ES-I3 (cell line): ENCODE data around the gene NRP2.

Source experiments
- H3K36me3 ChIP-seq: 2 replicates; pipeline ENCODE4 v1.6.1; 2013; ENCODE audit warnings: mild to moderate bottlenecking, low read length, control low read depth, moderate library complexity; ENCODE audit not compliant: insufficient read depth
- H3K4me1 ChIP-seq: 2 replicates; pipeline ENCODE4 v1.6.1; 2013; ENCODE audit warnings: mild to moderate bottlenecking, control low read depth, low read length; ENCODE audit not compliant: insufficient read depth
- H3K9ac ChIP-seq: 2 replicates; pipeline ENCODE4 v1.6.1; 2013; ENCODE audit warnings: low read depth, mild to moderate bottlenecking, low read length, moderate library complexity
- H3K9me3 ChIP-seq: 2 replicates; pipeline ENCODE4 v1.6.1; 2013; ENCODE audit warnings: mild to moderate bottlenecking, low read length, moderate library complexity; ENCODE audit not compliant: control insufficient read depth, insufficient read depth

The NRP2 gene

GRCh38 chr2:205715831-205716525, 33.7 kb downstream of the NRP2 start:
- H3K36me3 ChIP-seq: 0 out of 2 replicates have a peak, but pooled peaks cover 2% of the 10 kb centered on the region
- H3K9ac ChIP-seq: no peak overlapping the region
- H3K9me3 ChIP-seq: no peaks in the 10 kb centered on the region
- peaks cover 23% of the 10 kb centered on the region for H3K4me1 ChIP-seq

GRCh38 chr2:205717175-205717846, 35.0 kb downstream of the NRP2 start:
- Histone ChIP-seq H3K4me1 (peaks cover 34% of the 10 kb centered on the region), H3K9ac (no peak overlapping the region), H3K36me3 (0 out of 2 replicates have a peak, but pooled peaks cover 2% of the 10 kb centered on the region), H3K9me3 (no peaks in the 10 kb centered on the region)

DNA sequence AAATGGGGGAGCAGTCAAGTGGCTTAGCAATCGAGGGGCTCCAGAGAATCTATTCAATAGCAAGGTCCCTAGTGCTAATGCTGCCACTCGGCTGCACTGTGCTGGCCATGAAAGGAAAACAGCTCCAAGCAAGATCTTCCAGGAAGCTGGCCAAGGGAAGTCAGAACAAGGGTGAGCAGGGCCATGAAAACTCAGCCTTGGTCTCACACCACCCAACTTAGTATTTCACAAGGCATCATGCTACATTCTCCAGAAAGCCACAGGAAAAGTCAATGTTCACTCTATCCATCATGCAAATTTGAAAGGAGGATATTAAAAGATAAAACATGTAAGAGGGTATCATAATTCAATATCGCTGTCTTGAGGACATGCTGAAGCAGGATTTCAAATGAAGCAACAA, 35.7 kb downstream of the NRP2 start:
- H3K9ac ChIP-seq: no peak overlapping the region
- no peaks in the 10 kb centered on the region for H3K9me3 ChIP-seq
- H3K36me3 ChIP-seq: peaks cover 2% of the 10 kb centered on the region; the same call in 1 of the 2 replicates
- H3K4me1 ChIP-seq: peaks cover 38% of the 10 kb centered on the region

DNA sequence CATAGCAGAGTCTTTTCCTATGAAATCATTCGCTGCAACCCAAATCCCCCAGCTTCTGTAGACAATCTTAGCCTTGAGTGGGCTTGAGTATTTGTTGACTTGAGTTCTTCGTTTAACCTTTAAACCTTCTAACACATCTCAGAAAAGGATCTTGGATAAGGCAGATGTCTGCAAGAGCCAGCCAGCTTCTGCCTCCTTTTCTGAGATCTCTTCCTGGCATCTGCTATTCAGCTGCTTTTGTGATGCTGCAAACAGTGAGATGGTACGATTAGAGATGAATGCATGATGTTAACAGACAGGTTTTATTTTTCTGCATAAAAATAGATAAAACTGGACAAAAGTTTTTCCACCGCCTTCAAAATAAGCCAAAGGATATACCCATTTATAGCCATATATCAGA, 37.5 kb downstream of the NRP2 start:
- Histone ChIP-seq H3K9ac (no peak overlapping the region), H3K4me1 (peaks cover 31% of the 10 kb centered on the region), H3K9me3 (no peaks in the 10 kb centered on the region), H3K36me3 (no peaks in the 10 kb centered on the region; the same call in 1 of the 2 replicates)

DNA sequence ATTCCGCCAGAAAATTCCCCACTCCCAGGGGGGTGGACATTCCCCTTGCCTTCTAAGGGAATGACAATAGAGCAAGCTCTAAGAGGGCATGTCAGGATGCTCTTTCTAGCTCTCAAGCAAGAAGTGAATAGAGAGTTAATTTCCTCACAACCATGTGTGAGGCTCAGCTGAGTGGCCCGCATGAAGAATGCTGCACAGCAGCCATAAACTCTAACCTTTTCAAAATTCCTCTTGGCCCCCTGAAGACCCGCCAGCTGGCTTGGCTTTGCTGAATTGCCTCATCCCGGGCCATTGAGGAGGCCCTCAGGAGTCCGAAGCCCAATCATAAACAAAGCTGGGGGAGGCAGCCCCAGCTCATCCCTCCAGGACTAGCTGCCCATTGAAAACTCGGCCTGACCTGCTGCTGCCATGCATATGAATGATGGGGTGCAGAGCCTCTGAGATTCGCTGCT, 38.2 kb downstream of the NRP2 start:
- H3K36me3 ChIP-seq: no peaks in the 10 kb centered on the region; the same call in 1 of the 2 replicates
- H3K9ac ChIP-seq: no peak overlapping the region
- no peaks in the 10 kb centered on the region for H3K9me3 ChIP-seq
- H3K4me1 ChIP-seq: peaks cover 28% of the 10 kb centered on the region

GRCh38 chr2:205721057-205721449, 38.8 kb downstream of the NRP2 start:
- H3K4me1 ChIP-seq: peaks cover 28% of the 10 kb centered on the region
- H3K9me3 ChIP-seq: no peaks in the 10 kb centered on the region
- H3K36me3 ChIP-seq: no peaks in the 10 kb centered on the region; the same call in 1 of the 2 replicates
- no peak overlapping the region for H3K9ac ChIP-seq

- Histone ChIP-seq H3K9ac (no peak overlapping the region), H3K4me1 (peaks cover 28% of the 10 kb centered on the region), H3K9me3 (no peaks in the 10 kb centered on the region), H3K36me3 (no peaks in the 10 kb centered on the region; the same call in 1 of the 2 replicates)
Observed at GRCh38 chr2:205722283-205722918, 40.1 kb downstream of the NRP2 start.

DNA sequence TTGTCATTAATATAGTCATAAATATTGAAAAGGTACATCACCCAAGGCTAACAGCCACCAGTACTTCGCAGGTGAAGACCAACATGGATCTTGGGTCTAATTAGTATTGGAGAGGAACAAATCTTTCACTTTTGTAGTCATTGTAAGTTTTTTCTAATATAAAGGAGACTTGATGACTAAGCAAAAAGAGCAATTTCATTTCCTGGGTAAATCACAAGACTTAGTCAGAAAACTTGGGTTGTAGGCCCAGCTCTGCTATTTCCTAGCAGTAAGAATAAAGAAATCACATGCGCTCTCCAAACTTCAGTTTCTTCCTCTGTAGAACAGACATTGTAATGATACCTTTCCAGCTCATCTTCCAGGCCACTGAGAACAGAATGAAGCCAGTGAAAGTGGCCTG, 40.9 kb downstream of the NRP2 start:
- Histone ChIP-seq H3K9me3 (no peaks in the 10 kb centered on the region), H3K9ac (no peak overlapping the region), H3K36me3 (no peaks in the 10 kb centered on the region; the same call in 1 of the 2 replicates), H3K4me1 (peaks cover 28% of the 10 kb centered on the region)

DNA sequence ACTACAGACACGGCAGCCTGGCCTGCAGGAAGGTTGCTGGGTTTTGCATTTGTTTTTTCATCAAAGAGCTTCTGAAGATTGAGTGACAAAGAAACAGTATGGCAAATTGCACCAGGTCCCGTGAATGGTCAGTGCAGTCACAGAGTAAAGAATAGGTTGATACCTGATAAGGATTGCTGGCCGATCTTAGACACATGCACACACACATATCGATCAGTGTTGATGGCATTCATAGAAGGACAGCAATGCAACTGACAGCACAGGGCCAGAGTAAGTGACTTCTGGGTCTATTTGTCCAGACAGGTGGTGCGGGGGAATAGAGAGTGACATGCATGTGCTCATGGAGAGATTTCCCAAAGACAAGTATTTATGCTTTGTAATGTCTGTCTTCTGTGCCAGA, 42.8 kb downstream of the NRP2 start:
- H3K9ac ChIP-seq: no peak overlapping the region
- no peaks in the 10 kb centered on the region for H3K9me3 ChIP-seq
- no peaks in the 10 kb centered on the region; the same call in 1 of the 2 replicates for H3K36me3 ChIP-seq
- peaks cover 29% of the 10 kb centered on the region for H3K4me1 ChIP-seq

DNA sequence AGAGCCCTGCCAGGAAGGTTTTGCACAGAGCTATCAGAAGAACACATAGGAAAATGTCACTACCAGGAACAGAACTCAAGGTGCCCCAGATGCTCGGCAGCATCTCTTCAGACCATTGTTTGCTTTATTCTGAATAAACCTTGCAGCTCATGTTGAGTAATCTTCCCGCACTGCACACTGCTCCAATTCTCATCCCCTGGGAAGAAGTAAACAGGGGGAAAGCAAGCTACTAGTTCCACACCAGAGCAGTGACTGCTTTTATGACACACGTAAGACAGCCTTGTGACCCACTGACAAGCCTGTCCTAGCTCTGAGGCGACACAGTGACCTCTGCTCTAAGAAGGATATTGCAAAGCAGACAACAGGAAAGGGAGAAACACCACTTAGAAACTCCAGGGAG, 44.2 kb downstream of the NRP2 start:
- Histone ChIP-seq H3K36me3 (no peaks in the 10 kb centered on the region; the same call in 1 of the 2 replicates), H3K4me1 (peaks cover 30% of the 10 kb centered on the region)

DNA sequence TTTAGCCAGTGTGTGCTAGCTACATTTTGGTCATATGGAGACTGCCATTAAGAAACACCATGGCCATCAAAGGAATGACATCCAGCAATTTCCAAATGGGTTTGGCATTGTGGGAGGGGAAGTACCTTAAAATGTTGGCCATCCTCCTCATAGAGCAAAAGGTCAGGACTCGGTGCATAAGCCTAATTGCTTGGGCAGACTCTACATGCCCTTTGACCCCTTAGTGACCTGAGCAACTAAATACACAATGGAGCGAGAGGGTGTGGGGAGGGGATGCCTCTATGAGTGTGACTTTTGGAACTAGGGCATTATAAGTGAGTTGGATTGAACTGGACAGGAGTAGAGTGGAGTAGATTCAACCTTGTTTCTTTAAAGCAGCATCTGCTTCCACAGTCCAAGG, 44.9 kb downstream of the NRP2 start:
- peaks cover 4% of the 10 kb centered on the region; the same call in 1 of the 2 replicates for H3K36me3 ChIP-seq
- no peaks in the 10 kb centered on the region for H3K9me3 ChIP-seq
- H3K9ac ChIP-seq: no peak overlapping the region
- peaks cover 30% of the 10 kb centered on the region for H3K4me1 ChIP-seq

More for the DNA sequence above, 44.2 kb downstream of the NRP2 start:
- Histone ChIP-seq H3K9ac (no peak overlapping the region), H3K9me3 (no peaks in the 10 kb centered on the region)

- peaks cover 31% of the 10 kb centered on the region for H3K4me1 ChIP-seq
- no peak overlapping the region for H3K9ac ChIP-seq
- H3K9me3 ChIP-seq: no peaks in the 10 kb centered on the region
- H3K36me3 ChIP-seq: peaks cover 6% of the 10 kb centered on the region; the same call in 1 of the 2 replicates
Observed at GRCh38 chr2:205728366-205728765, 46.1 kb downstream of the NRP2 start.

DNA sequence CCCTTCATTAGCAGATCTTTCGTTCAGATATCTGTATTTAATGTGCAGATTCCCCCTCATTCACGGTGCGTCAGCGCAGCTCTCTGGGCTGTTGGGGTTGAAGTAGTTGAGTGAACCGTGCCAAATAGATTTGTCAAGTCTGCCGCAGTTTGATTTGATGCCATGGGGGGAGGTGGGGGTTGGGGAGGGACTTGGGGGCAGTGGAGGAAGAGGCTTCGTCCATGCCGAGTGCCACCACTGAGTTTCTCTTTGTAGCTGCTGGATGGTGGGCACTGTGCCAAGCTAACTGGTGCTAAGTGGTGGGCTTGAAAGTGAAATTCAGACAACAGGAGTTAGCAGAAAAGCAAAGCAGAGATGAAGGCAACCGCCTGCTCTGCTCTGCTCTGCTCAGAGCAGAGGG, 47.9 kb downstream of the NRP2 start:
- peaks cover 45% of the 10 kb centered on the region for H3K4me1 ChIP-seq
- no peaks in the 10 kb centered on the region for H3K9me3 ChIP-seq
- H3K9ac ChIP-seq: no peak overlapping the region
- H3K36me3 ChIP-seq: peaks cover 6% of the 10 kb centered on the region

DNA sequence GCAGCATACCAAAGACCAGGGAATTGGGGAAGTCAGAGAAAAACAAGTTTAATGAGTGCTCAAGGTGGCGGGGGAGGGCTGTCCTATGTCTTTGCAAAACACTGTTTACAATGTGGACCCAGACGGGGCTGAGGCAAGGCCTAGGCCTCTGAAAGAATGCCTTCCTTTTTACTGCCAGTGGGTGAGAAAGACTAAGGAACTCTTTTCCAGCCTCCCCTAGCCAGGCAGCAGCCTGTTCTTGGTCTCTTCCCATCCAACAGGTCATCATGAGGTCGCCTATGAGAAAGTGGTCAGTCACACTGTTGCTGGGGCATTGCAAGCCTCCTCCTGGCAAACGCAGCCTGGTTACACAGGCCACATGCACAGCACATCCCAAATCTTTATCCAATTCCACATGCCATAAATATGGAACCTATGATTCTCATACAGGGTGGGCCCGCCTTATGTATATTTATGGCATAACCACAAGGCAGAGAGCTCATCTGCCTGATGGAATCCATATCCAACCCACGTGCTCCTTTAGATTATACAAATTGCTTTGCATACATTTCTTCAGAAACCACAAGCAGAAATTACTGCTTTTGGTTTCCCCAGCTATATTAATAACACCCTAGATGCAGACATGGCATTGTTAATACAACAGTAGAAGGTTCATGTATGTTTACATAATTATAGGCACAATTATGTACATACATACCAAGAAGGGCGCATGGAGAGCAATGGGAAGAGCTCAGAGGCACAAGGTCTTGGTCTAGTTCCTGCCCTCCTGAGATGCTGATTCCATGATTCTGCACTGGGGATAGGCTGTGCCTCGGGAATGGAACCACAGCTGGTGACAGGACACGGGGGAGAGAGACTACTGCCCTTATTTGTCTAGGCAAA, 48.6 kb downstream of the NRP2 start:
- Histone ChIP-seq H3K9me3 (no peaks in the 10 kb centered on the region), H3K4me1 (peaks cover 45% of the 10 kb centered on the region), H3K9ac (no peak overlapping the region), H3K36me3 (peaks cover 6% of the 10 kb centered on the region)
